Amniotic epithelial cell (primary cell): ENCODE data around the gene CNTN5.
A peak's percentile ranks its signal among the peaks of the same experiment; 100 is the strongest.

Source experiments
- DNase-seq: peaks from one replicate; pipeline ENCODE4 v3.0.0-alpha.2; 2010; ENCODE audit warnings: low read depth

CNTN5 gene

DNA sequence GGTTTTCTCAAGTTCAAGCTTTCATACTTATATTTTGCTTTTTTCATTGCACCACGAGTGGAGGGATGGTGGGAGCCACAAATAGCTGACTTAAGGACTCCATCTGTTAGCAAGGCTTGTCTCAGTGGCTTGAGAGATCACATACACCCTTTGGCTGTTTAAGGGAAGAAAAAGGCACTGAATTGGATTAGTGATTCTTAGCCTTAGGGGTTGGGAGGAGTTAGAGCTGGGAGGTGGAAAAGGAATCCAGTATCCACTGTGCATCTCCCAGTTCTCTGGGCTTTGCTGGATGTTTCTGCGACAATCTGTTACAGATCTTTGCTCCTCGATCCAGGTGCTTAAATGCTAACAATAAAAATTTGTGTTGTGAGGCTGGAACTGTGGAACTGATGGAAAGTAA, 593.6 kb downstream of the CNTN5 start:
- no peak for DNase-seq

DNA sequence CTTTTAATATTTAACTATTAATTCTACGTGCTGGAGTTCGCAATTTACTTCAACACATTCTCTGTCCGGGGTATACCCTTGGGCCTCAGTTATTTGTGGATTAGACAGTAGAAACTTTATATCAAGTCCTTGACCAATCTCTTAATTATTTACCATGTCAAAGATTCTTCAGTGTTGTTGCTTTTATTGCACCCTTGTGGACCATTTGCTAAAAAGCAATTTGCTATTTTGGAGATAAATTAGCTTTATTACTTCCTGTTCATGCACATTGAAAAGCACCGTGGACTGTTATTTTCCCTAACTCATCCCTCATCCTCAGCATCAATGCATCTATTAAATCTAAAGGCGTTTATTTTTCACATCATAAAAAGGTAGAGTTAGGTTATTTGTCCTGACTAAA, 609.9 kb downstream of the CNTN5 start:
- DNase-seq: no peak

DNA sequence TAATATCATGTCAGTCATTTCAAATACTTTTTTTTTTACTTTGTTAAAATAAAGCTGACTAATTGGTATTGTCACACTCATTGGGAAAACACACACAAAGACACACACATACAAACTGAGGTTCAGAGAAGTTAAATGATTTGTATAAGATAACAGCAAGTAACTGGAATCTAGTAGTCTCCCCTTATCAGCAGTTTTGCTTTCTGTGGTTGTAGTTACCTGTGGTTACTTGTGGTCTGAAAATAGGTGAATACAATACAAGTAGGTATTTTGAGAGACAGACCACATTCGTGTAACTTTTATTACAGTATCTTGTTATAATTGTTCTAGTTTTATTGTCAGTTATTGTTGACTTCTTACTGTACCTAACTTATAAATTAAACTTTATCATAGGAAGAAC, 610.9 kb downstream of the CNTN5 start:
- no peak for DNase-seq

DNA sequence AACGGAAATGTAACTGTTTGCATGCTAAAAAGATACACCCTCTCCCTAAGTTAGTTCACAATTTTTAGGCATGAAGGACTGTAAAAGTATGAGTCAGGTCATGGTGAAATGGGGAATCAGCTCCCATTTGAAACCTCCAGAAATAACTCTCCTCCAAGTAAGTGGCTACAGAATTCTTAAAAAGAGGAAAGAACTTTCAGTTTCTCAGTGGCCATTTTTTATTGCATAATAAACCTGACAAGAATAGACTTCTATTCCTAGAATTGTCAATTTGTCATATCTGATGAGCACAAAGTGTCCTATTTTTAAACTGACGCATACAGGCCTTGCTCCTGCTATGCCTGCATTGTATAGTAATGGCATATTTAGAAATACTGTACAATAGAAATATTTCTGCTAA, 612.2 kb downstream of the CNTN5 start:
- DNase-seq: peak; percentile 15

DNA sequence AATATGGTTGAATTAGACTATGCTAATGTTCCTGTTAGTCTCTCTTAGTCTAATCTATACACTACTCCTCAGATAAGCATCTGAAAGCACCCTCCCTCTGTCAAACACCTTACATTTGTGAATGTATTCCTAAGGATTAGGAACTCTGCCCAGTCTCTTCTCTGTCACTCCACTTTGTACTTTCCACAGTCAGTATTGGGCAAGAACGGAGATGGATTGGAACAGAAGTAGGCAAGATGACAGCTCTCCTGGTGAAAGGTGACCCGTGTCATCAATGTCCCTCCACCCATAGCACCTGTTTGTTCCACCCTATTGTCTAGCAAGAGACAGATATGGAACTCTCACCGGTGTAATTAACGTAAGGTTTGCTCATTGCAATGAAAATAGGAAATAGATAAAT, 613.8 kb downstream of the CNTN5 start:
- no peak for DNase-seq

DNA sequence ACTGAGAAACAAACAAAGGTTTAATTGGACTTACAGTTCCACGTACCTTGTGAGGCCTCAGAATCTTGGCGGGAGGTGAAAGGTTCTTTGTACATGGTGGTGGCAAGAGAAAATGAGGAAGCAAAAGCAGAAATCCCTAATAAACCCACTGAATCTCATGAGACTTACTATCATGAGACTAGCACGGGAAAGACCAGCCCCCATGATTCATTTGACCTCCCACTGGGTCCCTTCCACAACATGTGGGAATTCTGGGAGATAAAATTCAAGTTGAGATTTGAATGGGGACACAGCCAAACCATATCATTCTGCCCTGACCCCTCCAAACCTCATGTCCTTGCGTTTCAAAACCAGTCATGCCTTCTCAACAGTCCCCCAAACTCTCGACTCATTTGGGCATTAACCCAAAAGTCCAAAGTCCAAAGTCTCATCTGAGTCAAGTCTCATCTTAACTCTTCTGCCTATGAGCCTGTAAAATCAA, 617.4 kb downstream of the CNTN5 start:
- DNase-seq: no peak

DNA sequence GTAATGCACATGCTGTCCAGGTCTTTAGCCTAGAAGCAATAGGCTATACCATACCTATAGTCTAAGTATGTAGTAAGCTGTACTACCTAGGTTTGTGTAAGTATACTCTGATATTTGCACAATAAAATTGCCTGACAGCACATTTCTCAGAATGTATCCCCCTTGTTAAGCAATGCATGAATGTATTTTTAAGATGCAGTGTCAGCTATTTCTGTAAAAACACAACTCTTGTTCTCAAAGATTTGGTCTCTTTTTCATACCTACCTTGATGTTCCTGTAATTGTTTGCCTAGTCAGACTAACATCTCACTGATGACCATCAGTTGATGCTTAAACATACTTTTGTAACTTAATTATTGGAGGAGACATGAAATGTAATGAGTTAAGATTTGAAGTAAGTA, 619.9 kb downstream of the CNTN5 start:
- no peak for DNase-seq

DNA sequence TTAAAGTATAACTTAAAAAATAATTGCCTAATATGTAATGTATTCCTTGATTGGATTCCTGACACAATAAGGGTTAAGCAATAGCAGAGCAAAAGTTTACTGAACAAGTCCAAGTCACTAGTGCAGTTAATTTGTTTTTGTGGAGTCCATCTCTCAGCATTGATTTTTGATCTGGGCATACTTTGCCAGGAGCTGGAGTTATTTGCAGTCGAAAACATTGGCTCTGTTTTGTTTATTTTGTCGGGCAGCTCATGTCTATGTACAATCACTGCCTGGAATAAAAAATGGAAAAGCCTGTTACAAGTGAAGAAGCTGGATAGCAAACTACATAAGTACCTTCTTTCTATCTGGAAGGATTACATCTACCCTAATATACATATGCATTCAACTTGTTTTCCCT, 625.2 kb downstream of the CNTN5 start:
- DNase-seq: no peak

DNA sequence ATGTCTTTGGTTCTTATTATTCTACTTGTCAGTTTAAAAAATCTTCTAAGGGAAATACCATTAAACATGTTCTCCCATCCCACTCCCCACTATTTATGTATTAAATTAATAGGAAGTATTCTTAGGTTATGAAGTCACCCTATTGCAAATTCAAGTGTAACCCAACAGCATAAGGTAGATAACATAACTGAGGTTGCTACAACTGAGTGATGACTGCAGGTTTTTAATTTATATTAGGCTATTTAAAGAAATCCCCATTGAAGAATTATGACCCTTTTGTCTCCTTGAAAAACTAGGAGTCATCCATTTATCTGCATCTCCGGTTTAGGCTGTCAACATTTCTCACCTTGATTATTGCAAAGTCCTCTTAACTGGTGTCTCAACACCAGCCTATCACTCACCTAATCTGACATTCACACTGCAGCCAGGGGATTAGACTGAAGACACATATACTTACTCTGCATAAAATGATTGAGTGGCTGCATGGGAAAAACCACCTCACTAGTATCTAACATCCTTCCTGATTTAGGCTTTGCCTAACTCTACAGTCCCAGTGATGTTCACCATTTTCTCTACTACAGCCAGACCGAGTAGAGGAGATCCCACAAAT, 649.4 kb downstream of the CNTN5 start:
- DNase-seq: no peak

DNA sequence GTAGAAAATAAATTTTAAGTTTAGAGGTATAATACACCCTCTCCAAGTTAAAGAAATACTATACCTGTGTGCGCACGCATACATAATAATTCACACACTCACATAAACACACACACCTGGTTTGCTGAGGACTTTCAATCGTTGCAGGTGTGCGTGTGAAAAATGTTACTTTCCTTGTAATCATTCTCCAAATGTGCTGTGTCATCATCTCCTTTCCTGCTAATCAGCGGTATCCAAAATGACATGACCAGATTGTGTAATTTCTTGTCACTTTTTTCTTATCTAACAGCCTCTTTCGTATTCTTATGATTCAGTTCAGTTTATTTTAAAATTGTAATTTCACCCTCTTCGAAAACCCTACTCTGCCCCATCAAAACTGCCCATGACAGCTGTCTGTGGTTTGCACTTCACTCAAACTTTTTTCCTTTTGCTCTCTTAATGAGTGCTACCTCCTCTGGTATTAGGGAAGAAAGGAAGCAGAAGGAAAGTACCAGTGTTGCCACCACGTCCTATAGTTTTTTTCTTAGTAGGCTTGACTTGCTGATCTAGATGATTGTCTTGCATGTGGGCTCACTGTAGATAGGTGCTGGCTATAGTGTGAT, 651.2 kb downstream of the CNTN5 start:
- no peak for DNase-seq

DNA sequence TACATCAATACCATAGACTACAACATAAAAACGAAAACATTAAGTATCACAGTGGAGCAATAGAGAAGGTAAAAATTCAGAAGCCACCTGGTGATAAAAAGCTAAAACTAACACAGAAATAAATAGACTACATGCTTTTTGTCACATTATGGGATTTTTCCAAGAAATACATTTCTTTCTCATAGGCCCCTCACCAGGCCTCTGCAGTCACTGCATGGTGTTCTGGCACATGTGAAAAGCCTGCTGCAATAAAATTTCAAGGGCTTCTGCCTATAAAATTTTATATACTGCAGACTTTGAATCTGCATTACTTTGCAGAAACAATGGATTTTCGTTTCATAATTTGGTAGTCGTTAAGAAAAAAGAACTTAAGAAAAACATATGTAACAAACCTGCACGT, 655.5 kb downstream of the CNTN5 start:
- no peak for DNase-seq

DNA sequence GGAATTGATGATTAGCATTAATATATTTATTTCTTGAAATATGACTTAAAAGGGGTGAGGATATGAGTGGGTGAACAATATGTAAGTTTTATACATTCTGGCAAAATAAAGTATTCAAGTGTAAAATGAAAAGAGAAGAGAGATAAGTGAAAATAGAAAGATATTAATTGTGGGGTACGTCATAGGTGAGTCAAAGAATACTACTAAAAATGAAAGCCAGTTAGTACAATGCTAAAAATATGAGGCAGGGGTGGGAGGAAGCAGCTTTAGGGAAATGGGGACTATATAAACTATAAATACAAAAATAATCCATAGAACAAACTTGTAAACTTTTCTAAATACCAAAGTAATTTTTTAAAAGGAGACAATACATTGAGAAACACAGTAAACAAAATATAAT, 661.4 kb downstream of the CNTN5 start:
- no peak for DNase-seq

DNA sequence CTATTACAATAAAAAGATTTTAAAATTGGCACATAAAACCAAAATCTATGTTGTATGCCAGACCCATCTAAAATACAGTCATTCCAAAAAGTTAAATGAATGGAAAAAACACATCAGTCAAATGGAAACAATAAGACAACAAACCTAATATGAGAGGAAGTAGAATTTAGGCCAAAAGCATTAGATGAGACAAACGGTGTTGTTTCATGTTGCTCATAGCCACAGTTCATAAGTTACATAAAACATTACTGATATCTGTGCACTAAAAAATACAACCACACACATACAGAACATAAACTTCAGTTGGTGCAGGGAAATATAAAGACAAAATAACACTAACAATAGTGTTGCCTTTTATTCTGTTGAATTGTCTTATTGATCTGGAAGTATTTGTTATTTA, 661.9 kb downstream of the CNTN5 start:
- no peak for DNase-seq

DNA sequence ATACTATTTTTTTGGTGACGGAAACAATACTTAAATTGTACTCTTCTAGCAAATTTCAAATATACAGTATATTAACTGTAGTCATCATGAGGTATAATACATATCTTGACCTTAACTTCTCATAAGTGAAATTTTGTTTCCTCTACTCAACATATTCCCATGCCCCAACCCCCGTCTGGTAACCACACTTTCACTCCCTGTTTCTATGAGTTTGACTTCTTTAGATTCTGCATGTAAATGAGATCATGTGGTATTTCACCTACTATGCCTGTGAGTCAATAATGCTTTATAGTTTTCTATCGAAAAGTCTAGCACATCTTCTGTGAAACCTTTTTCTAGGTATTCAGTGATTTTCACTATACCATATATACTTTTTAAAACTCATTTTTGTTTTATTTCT, 663.2 kb downstream of the CNTN5 start:
- no peak for DNase-seq

DNA sequence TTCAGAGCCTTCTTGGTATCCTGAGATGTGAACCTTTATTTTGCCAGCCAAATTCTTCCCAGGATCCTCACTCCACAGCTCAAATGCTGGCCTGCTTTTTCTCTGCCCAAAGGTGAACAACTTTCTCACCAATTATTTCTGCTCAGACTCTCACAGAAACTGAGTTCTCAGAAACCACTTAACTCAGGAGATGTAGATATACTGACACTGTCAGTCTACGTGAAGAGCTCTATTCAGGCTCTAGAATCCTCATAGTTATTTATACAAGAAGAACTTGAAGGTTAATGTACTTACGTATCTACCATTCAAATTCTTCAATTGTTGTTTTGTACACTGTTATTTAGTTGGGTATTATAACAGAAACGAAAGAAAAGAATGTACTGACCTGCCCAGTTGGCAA, 666.1 kb downstream of the CNTN5 start:
- DNase-seq: no peak

DNA sequence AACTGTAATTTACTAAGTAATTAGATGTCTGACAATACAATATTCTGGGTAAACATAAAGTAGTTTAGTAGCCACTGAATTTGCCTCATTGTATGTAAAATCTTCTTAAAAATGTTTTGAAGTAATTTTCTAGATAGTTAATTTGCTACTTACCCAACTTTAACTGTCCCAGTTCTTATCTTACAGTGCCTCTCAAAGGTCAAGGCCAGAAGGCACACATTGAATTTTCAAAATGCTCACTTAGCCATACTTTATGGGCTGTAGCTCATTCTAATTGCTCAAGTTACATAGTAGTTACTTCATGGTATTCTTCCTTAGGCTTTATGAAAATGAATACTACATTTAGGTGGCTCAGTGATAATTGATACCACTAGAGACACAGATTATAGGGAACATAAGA, 666.6 kb downstream of the CNTN5 start:
- DNase-seq: peak; percentile 44

DNA sequence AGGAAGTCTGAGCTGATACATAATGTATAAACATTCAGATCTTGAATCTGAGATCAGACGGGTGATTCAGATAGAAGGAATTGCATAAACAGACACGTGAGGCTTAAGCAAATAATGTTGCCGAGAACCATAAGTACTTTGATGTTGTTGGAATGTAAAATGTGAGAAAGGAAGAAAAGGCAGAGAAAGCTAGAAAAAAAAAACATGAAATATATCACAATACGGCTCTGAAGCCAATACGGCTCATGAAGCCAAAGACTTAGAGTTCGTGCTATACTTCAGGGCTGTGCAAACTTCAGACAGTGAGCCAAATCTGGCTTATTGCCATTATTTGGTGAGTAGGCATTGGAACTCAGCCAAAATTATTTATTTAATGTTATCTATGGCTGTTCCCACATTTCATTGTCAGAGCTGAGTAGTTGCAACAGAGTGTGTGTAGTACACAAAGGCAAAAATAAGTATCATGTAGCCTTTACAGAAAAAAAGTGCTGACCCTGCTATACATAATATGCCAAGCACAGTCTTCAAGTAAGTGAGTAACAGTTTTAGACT, 673.3 kb downstream of the CNTN5 start:
- peak; percentile 97 for DNase-seq

DNA sequence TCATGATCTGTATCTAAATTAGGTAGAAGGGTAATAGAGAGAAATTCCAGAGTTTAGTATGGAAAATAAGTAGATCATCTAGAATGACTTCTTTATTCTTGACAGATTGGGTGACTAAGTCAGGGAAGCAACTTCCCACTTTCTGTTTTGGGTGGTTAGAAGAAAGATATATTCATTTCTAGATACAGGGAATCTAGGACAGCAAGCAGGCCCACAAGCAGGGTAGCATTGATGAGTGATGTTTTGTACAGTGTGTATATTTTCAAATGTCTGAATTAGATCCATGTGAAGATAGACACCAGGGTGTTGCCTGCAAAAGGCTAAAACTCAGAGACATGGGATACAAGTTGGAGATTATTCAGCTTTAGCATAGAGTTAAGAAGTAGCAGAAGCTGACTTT, 674.4 kb downstream of the CNTN5 start:
- DNase-seq: peak; percentile 54

DNA sequence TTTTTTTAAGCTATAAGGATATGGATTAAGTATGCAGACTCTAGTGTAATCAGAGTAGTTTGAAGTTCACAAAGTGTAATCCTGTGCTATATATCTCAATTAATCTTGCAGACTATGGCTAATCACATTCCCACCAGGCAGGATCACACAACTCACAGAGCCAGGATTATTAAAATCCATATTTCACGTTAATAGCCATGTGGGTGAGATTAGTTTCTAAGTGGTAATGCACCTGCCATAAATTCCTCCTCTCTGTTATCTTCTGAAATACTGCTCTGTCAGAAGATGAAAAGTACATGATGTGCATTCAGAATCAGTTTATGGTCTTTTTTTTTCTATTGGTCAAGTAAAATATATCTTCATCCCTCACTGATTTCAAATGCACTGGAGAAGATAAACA, 686.1 kb downstream of the CNTN5 start:
- DNase-seq: peak; percentile 61

DNA sequence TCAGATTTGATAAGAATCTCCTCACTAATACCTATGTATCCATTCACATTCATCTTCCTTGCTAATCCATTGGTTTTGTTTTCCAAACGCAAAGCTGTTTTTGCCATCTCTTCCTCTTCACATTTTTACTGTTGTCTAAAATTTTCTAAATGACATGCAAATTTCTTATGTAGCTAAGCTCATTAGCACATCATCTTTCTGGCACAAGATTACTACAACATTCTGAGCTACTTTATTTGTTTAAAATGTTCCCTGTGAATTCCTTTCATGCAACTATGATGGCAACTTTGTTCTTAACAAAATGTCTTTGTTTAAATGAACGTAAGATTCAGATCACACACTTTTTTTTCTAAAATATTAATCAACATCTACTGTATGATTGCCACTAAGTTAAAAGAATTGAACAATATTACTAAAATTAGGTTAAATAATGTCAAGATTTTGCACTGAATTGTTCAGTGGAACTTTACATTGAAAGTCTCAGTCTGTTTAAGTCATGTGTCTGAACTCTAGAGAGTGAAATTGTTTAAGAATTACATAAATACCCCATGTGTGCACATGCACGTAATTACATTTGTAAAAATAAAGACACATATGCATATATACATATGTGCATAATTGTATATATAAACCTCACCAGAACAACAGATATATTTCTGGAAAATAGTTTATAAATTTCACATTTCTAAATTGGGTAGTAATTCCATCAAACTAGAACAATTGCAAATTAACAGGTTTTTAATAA, 688.4 kb downstream of the CNTN5 start:
- DNase-seq: no peak

DNA sequence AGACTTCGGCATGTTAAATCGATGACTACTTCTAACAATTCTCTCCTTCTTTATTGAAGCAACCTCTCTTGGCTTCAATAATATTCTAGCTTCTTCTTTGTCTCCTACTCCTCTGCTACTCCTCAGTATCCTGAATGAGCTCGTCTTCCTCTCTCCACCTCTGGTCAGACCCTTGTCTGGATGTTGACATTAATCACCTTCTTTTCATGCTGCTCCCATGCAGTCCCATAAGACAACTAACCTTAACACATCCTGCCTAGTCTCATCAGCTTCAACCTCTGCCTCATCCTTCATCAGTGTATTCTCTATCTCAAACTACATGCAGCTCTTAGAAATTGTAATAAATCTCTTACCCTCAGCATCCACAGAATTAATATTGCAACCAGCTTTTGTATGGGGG, 695.6 kb downstream of the CNTN5 start:
- no peak for DNase-seq

DNA sequence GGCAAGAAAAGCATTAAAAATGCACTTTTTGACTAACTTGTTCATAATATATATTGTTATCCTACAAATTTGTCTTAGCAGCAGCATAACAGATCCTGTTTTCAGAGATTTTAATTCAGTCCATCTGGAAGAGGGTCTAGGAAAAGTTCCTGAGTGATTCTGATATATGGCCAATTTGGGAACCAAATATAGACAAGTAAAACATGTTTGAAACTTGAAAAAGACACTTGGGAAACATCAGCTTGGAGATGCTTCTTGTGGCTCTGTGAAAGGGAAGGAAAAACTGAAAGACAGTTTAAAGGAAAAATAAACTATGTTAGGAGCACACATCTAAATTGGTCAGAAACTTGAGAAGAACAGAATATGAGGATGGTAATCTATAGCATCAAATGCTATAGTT, 697.5 kb downstream of the CNTN5 start:
- no peak for DNase-seq

DNA sequence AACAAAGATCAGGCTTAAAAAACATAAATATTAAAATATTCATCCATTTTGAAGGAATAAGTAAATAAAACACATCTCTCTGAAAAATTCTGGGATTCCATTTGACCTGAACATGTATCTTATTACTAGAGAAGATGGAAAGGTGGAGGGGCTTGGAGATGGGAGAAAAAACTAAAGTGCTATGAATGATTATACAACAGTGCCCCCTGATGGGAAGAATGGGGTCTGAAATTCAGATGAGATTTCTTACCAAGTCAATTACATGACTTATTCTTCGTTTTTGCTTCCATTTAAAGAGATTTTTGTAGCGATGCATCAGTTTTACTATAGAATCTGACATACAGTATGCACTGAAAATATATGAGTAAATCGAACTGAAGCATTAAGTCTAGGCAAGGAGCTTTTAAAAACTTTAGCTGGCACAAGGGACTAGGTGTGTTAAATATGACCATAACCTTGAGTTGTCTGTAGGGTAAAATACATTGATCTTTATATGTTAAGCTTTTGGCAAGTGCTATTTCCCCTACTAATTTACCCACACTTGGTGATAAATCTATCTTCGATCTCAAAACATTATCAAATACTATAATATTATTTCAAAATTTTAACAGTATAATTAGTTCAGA, 718.8 kb downstream of the CNTN5 start:
- peak; percentile 62 for DNase-seq
